Mesendoderm (in vitro differentiated cells): ENCODE results near the gene STAC.

ENCODE experiments used
- DNase-seq: peaks from one replicate; pipeline ENCODE4 v3.0.0; 2013
- H2AK5ac ChIP-seq: 2 replicates; pipeline ENCODE4 v1.6.1; 2013; ENCODE audit warnings: low read length, inconsistent platforms
- H2BK120ac ChIP-seq: 2 replicates; pipeline ENCODE4 v1.6.1; 2013; ENCODE audit warnings: low read depth, mild to moderate bottlenecking, low read length, moderate library complexity, mixed read lengths
- H2BK15ac ChIP-seq: replicated peaks from 2 replicates; pipeline ENCODE4 v1.6.1; 2013; ENCODE audit warnings: low read depth, mild to moderate bottlenecking, moderate library complexity
- H2BK5ac ChIP-seq: 2 replicates; pipeline ENCODE4 v1.6.1; 2013; ENCODE audit warnings: low read length, inconsistent platforms
- H3K18ac ChIP-seq: 2 replicates; pipeline ENCODE4 v1.6.1; 2013; ENCODE audit warnings: mild to moderate bottlenecking, low read length, mixed read lengths
- H3K23ac ChIP-seq: one replicate; pipeline ENCODE4 v1.6.1; 2013; ENCODE audit warnings: low read length
- H3K27ac ChIP-seq: 2 replicates; pipeline ENCODE4 v1.5.1; 2013; ENCODE audit warnings: low read depth, mild to moderate bottlenecking, inconsistent platforms, low read length, moderate library complexity
- H3K27me3 ChIP-seq: 2 replicates; pipeline ENCODE4 v1.6.1; 2013; ENCODE audit warnings: low read length, control low read depth, mild to moderate bottlenecking, inconsistent platforms; ENCODE audit not compliant: insufficient read depth, poor library complexity
- H3K36me3 ChIP-seq: 2 replicates; pipeline ENCODE4 v1.6.1; 2013; ENCODE audit warnings: low read length, inconsistent platforms; ENCODE audit not compliant: control insufficient read depth, insufficient read depth
- H3K4ac ChIP-seq: one replicate; pipeline ENCODE4 v1.6.1; 2013; ENCODE audit warnings: low read depth, mild to moderate bottlenecking, low read length, moderate library complexity
- H3K4me1 ChIP-seq: 2 replicates; pipeline ENCODE4 v1.6.1; 2013; ENCODE audit warnings: low read depth, low read length, inconsistent platforms; ENCODE audit not compliant: control insufficient read depth
- H3K4me2 ChIP-seq: 2 replicates; pipeline ENCODE4 v1.6.1; 2013; ENCODE audit warnings: low read length
- H3K4me3 ChIP-seq: 2 replicates; pipeline ENCODE4 v1.5.1; 2013; ENCODE audit warnings: mild to moderate bottlenecking, low read length
- H3K56ac ChIP-seq: one replicate; pipeline ENCODE4 v1.6.1; 2013; ENCODE audit warnings: low read length
- H3K79me1 ChIP-seq: 2 replicates; pipeline ENCODE4 v1.6.1; 2013; ENCODE audit warnings: low read length, inconsistent platforms
- H3K79me2 ChIP-seq: 2 replicates; pipeline ENCODE4 v1.6.1; 2013; ENCODE audit warnings: mild to moderate bottlenecking, low read length; ENCODE audit not compliant: control insufficient read depth, insufficient read depth
- H3K9ac ChIP-seq: 2 replicates; pipeline ENCODE4 v1.6.1; 2013; ENCODE audit warnings: low read length, inconsistent platforms
- H4K5ac ChIP-seq: one replicate; pipeline ENCODE4 v1.6.1; 2013; ENCODE audit warnings: low read length
- H4K8ac ChIP-seq: one replicate; pipeline ENCODE4 v1.6.1; 2013; ENCODE audit warnings: low read depth, mild to moderate bottlenecking, control low read depth, low read length, moderate library complexity
- WGBS: extraction: QIAGEN DNeasy Blood & Tissue Kit; methylation state at CpG from one replicate; pipeline ENCODE4 v1.1.7; 2013; ENCODE audit warnings: low lambda C conversion rate, missing lambda C conversion rate; ENCODE audit not compliant: insufficient coverage; ENCODE audit errors: extremely low coverage; 5-methylcytosine and 5-hydroxymethylcytosine counted together

The STAC gene

DNA sequence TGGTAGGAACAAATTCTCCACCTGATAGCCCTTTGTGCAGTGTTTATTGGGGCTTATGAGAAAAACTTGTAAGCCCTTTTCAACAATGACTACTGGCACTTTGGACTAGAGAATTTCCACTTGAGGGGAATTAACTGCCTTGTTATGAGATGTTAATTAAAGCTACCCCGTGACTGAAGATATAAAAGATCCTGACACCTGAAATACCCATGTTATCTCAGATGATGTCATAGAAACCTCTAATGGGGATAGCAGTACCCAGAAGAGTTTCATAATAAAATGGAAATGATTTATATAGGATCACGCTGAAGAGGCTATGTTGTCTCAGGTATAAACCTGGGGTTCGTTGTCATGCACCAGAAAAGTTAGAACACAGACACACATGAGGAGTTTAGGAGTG, 14.5 kb upstream of the STAC start:
- no peak overlapping the region for H4K8ac ChIP-seq
- H3K27ac ChIP-seq: no peak overlapping the region
- H2BK15ac ChIP-seq: no peak overlapping the region
- no peak overlapping the region for H3K9ac ChIP-seq
- no peak for DNase-seq
- no peak overlapping the region for H2BK5ac ChIP-seq
- no peaks in the 10 kb centered on the region for H3K79me1 ChIP-seq
- no peaks in the 10 kb centered on the region for H3K79me2 ChIP-seq
- H3K23ac ChIP-seq: no peak overlapping the region
- H3K56ac ChIP-seq: no peak overlapping the region
- no peaks in the 10 kb centered on the region for H3K36me3 ChIP-seq
- WGBS: no CpG with 5 or more reads among the region's 3 CpGs
- no peak overlapping the region for H3K4me2 ChIP-seq
- no peak overlapping the region for H3K4me3 ChIP-seq
- H3K27me3 ChIP-seq: no peaks in the 10 kb centered on the region
- no peak overlapping the region for H4K5ac ChIP-seq
- no peak overlapping the region for H3K4ac ChIP-seq
- H2BK120ac ChIP-seq: no peak overlapping the region
- no peak overlapping the region for H2AK5ac ChIP-seq
- H3K4me1 ChIP-seq: peaks cover 9% of the 10 kb centered on the region
- no peak overlapping the region for H3K18ac ChIP-seq

DNA sequence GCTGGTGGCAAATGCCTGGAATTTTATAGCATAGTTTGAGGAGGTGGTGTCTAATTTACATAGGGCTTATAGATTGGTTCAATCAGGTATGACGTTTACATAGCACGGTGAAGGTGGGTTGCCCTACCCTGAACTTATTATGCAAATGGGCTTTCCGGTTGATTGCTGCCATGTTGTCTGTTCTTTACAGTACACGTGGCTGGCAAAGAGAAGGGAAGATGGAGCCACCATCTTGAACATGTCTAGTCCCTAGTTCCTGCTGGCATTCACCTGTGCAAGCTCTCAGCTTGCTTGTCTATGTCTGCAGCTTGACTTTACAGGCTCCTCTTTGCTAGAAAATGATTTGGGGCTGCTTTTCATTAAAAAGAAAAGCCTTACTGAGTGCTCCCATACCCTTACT, 14.0 kb upstream of the STAC start:
- Histone ChIP-seq H3K18ac (no peak overlapping the region), H3K9ac (no peak overlapping the region), H2BK120ac (no peak overlapping the region), H3K36me3 (no peaks in the 10 kb centered on the region), H4K8ac (no peak overlapping the region), H2BK5ac (no peak overlapping the region), H3K4me3 (no peak overlapping the region), H3K27ac (no peak overlapping the region), H4K5ac (no peak overlapping the region), H3K23ac (no peak overlapping the region), H3K4me2 (no peak overlapping the region), H2BK15ac (no peak overlapping the region), H3K27me3 (no peaks in the 10 kb centered on the region), H3K56ac (no peak overlapping the region), H3K4ac (no peak overlapping the region), H3K79me2 (no peaks in the 10 kb centered on the region), H2AK5ac (no peak overlapping the region), H3K79me1 (no peaks in the 10 kb centered on the region), H3K4me1 (peaks cover 9% of the 10 kb centered on the region)
- no CpG with 5 or more reads among the region's 4 CpGs for WGBS
- no peak for DNase-seq

DNA sequence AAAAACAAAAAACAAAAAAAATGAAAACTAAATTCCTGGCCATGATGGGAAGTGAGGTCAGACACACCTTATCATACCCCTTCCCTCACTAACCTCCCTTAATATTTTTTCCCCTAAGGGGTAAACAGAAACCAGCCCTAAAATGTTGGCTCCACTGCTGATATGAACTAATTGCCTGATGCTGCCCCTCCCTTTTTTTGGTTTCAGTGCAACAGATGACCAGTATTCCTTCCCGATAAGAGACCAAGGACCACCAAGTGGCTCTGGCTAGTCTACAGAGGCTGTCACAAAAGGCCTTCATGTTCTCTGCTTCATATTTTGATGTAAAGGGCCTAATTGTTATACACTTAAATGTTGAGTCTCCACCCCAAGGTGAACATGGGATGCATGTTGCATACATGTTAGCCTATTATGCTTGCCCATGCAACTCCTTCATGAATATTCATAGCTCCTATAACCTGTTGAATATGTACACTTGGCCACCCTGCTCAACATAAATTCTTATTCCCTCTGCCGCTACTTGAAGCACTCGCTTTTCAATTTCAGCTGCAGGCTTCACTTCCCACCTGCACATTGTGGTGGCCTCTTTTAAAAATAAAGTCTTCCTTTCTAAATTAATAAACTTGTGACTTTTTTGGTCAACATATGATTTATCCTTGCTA, 12.3 kb upstream of the STAC start:
- H3K56ac ChIP-seq: no peak overlapping the region
- no peak overlapping the region for H3K23ac ChIP-seq
- H2BK5ac ChIP-seq: no peak overlapping the region
- no peak overlapping the region for H3K27ac ChIP-seq
- H3K4me1 ChIP-seq: peaks cover 2% of the 10 kb centered on the region
- H3K36me3 ChIP-seq: no peaks in the 10 kb centered on the region
- no CpG with 5 or more reads among the region's 3 CpGs for WGBS
- H3K18ac ChIP-seq: no peak overlapping the region
- H2BK120ac ChIP-seq: no peak overlapping the region
- H3K27me3 ChIP-seq: no peaks in the 10 kb centered on the region
- no peak overlapping the region for H3K9ac ChIP-seq
- H2BK15ac ChIP-seq: no peak overlapping the region
- no peaks in the 10 kb centered on the region for H3K79me2 ChIP-seq
- no peak overlapping the region for H4K8ac ChIP-seq
- no peak overlapping the region for H4K5ac ChIP-seq
- H2AK5ac ChIP-seq: no peak overlapping the region
- no peak overlapping the region for H3K4me2 ChIP-seq
- no peak overlapping the region for H3K4me3 ChIP-seq
- DNase-seq: no peak
- no peak overlapping the region for H3K4ac ChIP-seq
- no peaks in the 10 kb centered on the region for H3K79me1 ChIP-seq

DNA sequence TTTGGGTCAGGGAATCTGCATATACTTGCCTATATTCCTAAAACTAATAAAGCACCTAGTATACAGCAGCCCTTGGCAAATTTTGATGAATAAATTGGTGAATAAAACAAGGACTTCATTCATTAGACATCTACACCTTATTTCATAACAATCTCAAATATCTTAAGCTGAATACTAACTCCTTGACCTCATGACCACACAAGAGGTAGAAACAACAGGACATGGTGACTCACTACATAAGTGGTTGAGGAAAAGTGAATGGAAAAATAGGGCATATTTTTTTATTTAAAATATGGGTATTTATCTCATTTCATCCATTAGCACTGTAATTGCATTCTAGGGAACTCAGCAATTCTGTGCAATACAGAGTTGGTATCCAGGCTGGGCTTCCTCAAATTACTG, 7.8 kb upstream of the STAC start:
- Histone ChIP-seq H3K27me3 (no peaks in the 10 kb centered on the region), H3K79me2 (no peaks in the 10 kb centered on the region), H2BK15ac (no peak overlapping the region), H2AK5ac (no peak overlapping the region), H3K4me1 (no peaks in the 10 kb centered on the region), H4K5ac (no peak overlapping the region), H3K4me3 (no peak overlapping the region), H3K4me2 (no peak overlapping the region), H3K27ac (no peak overlapping the region), H2BK120ac (no peak overlapping the region), H2BK5ac (no peak overlapping the region), H3K18ac (no peak overlapping the region), H3K79me1 (no peaks in the 10 kb centered on the region), H3K4ac (no peak overlapping the region), H3K9ac (no peak overlapping the region), H3K23ac (no peak overlapping the region), H3K56ac (no peak overlapping the region), H3K36me3 (no peaks in the 10 kb centered on the region), H4K8ac (no peak overlapping the region)
- DNase-seq: no peak

DNA sequence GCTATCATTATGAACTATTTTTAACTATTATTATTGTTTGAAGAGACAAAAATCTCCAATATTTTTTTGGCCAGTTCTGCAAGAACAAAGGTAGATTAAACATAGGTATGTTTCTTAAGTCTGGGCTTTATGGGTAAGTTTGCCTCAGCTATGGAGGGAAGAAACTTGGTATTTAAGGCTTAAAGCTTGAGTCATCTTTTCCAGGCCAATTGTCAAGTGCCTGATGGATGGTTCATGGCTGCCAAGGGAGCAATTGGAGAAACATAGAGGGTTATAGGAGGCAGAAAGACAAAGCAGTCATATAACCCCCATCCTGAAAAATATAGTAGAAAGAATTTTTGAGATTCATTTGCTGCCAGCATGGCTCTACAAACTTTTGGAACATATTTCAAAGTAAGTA, 7.2 kb upstream of the STAC start:
- H3K27ac ChIP-seq: no peak overlapping the region
- no peak overlapping the region for H2BK15ac ChIP-seq
- no peaks in the 10 kb centered on the region for H3K36me3 ChIP-seq
- H2BK120ac ChIP-seq: no peak overlapping the region
- H3K79me1 ChIP-seq: no peaks in the 10 kb centered on the region
- H3K79me2 ChIP-seq: no peaks in the 10 kb centered on the region
- H3K4me3 ChIP-seq: no peak overlapping the region
- no peak overlapping the region for H3K23ac ChIP-seq
- no peak overlapping the region for H4K8ac ChIP-seq
- H4K5ac ChIP-seq: no peak overlapping the region
- no peaks in the 10 kb centered on the region for H3K4me1 ChIP-seq
- H2AK5ac ChIP-seq: no peak overlapping the region
- H2BK5ac ChIP-seq: no peak overlapping the region
- no peak overlapping the region for H3K18ac ChIP-seq
- H3K4me2 ChIP-seq: no peak overlapping the region
- H3K56ac ChIP-seq: no peak overlapping the region
- peak; percentile 7 for DNase-seq
- H3K9ac ChIP-seq: no peak overlapping the region
- no peaks in the 10 kb centered on the region for H3K27me3 ChIP-seq
- H3K4ac ChIP-seq: no peak overlapping the region

DNA sequence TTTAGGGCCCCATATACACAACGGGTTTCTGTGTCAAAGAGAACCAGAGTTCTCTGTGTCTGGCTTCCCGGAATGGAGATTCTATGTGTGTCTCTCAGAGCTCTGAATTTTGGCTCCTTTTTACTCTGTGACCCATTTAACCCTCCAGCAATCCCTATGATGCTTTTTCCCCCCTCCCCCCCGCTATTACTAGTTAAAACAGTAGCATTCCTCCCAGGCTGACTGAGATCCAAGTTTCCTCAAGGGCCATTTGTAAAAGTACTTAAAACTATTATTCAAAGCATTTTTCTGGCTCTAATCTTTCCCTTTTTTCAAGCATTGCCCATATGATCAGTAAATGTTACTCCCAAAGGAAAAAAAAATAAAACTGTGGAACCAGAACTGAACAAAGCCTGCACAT, 6.6 kb upstream of the STAC start:
- Histone ChIP-seq H3K4me1 (no peaks in the 10 kb centered on the region), H3K56ac (no peak overlapping the region), H3K4me3 (no peak overlapping the region), H3K4ac (no peak overlapping the region), H3K79me2 (no peaks in the 10 kb centered on the region), H2BK15ac (no peak overlapping the region), H3K27me3 (no peaks in the 10 kb centered on the region), H3K23ac (no peak overlapping the region), H3K36me3 (no peaks in the 10 kb centered on the region), H4K5ac (no peak overlapping the region), H3K27ac (no peak overlapping the region), H3K4me2 (no peak overlapping the region), H2BK5ac (no peak overlapping the region), H3K9ac (no peak overlapping the region), H4K8ac (no peak overlapping the region), H3K18ac (no peak overlapping the region), H3K79me1 (no peaks in the 10 kb centered on the region), H2AK5ac (no peak overlapping the region), H2BK120ac (no peak overlapping the region)
- DNase-seq: no peak
- WGBS: no CpG with 5 or more reads among the region's 3 CpGs
